NT2/D1 (cell line): ENCODE data around the gene CD79A.
A peak's percentile ranks its signal among the peaks of the same experiment; 100 is the strongest.

Experiments used
- DNase-seq: peaks from one replicate; pipeline ENCODE4 v3.0.0-alpha.2; 2011; ENCODE audit warnings: low read depth, low spot score
- H3K27me3 ChIP-seq: 2 replicates; pipeline ENCODE4 v1.6.0; 2011; ENCODE audit warnings: mild to moderate bottlenecking; ENCODE audit not compliant: insufficient read length, insufficient read depth
- H3K36me3 ChIP-seq: 2 replicates; pipeline ENCODE4 v1.6.1; 2011; ENCODE audit warnings: mild to moderate bottlenecking, low read length, mixed read lengths; ENCODE audit not compliant: insufficient read depth, insufficient read length
- H3K4me1 ChIP-seq: 2 replicates; pipeline ENCODE4 v1.5.1; 2011; ENCODE audit not compliant: insufficient read depth, insufficient read length
- H3K4me3 ChIP-seq: 2 replicates; pipeline ENCODE4 v1.5.1; 2011; ENCODE audit warnings: low read depth; ENCODE audit not compliant: insufficient read length
- H3K9ac ChIP-seq: 2 replicates; pipeline ENCODE4 v1.6.0; 2011; ENCODE audit warnings: low read depth; ENCODE audit not compliant: insufficient read length
- H3K9me3 ChIP-seq: 2 replicates; pipeline ENCODE4 v1.5.1; 2011; ENCODE audit warnings: mild to moderate bottlenecking, low read length; ENCODE audit not compliant: insufficient read depth
- SUZ12 ChIP-seq: IDR thresholded peaks from 2 replicates; pipeline ENCODE4 v1.6.1; 2011; ENCODE audit not compliant: insufficient read length, insufficient read depth; ENCODE audit errors: extremely low read depth
- YY1 ChIP-seq: IDR thresholded peaks from 2 replicates; pipeline ENCODE4 v1.6.1; 2011; ENCODE audit not compliant: insufficient read length, insufficient read depth
- ZNF274 ChIP-seq: IDR thresholded peaks from 2 replicates; pipeline ENCODE4 v1.6.1; 2011; ENCODE audit warnings: mild to moderate bottlenecking, low read depth, low read length

Gene CD79A

GRCh38 chr19:41859213-41859617, 17.9 kb upstream of the CD79A start:
- H3K9ac ChIP-seq: peak overlapping the region; percentile 64
- no peak for TF ChIP-seq YY1
- no peak for TF ChIP-seq ZNF274
- TF ChIP-seq SUZ12: no peak

GRCh38 chr19:41859618-41860418, 17.3 kb upstream of the CD79A start, which contains the start of gene RPS19:
Gene RPS19 (plus strand): TSS chr19:41860255. CDS start chr19:41860775, 520 bp downstream.
- no peaks in the 10 kb centered on the region for H3K9me3 ChIP-seq
- peaks cover 45% of the 10 kb centered on the region for H3K36me3 ChIP-seq
- DNase-seq: peak; percentile 94
- H3K4me3 ChIP-seq: peak within 1 kb of the TSS; percentile 99
- H3K9ac ChIP-seq: peak within 1 kb of the TSS; percentile 100
- peaks cover 10% of the 10 kb centered on the region for H3K4me1 ChIP-seq
- no peaks in the 10 kb centered on the region for H3K27me3 ChIP-seq
- TF ChIP-seq ZNF274: no peak
- no peak for TF ChIP-seq YY1
- TF ChIP-seq SUZ12: no peak

More at GRCh38 chr19:41859213-41859617, 17.9 kb upstream of the CD79A start:
- H3K27me3 ChIP-seq: no peaks in the 10 kb centered on the region
- H3K9me3 ChIP-seq: no peaks in the 10 kb centered on the region
- no peak for DNase-seq
- H3K4me1 ChIP-seq: peaks cover 5% of the 10 kb centered on the region
- peaks cover 39% of the 10 kb centered on the region for H3K36me3 ChIP-seq
- H3K4me3 ChIP-seq: no peak overlapping the region

- Histone ChIP-seq H3K36me3 (peaks cover 52% of the 10 kb centered on the region), H3K4me1 (peaks cover 10% of the 10 kb centered on the region), H3K27me3 (no peaks in the 10 kb centered on the region), H3K4me3 (peak overlapping the region; percentile 99), H3K9me3 (no peaks in the 10 kb centered on the region), H3K9ac (peak overlapping the region; percentile 100)
- no peak for DNase-seq
- TF ChIP-seq ZNF274: no peak
- TF ChIP-seq SUZ12: no peak
- no peak for TF ChIP-seq YY1
These were observed 16.5 kb upstream of the CD79A start for GRCh38 chr19:41860419-41861115.

- no peak for DNase-seq
- no peaks in the 10 kb centered on the region for H3K9me3 ChIP-seq
- H3K36me3 ChIP-seq: peaks cover 55% of the 10 kb centered on the region
- TF ChIP-seq SUZ12 (no peak), ZNF274 (no peak)
- H3K27me3 ChIP-seq: no peaks in the 10 kb centered on the region
- H3K4me3 ChIP-seq: peak overlapping the region; percentile 99
- H3K9ac ChIP-seq: peak overlapping the region; percentile 100
- peaks cover 10% of the 10 kb centered on the region for H3K4me1 ChIP-seq
These were observed 15.8 kb upstream of the CD79A start for GRCh38 chr19:41861116-41861768.

DNA sequence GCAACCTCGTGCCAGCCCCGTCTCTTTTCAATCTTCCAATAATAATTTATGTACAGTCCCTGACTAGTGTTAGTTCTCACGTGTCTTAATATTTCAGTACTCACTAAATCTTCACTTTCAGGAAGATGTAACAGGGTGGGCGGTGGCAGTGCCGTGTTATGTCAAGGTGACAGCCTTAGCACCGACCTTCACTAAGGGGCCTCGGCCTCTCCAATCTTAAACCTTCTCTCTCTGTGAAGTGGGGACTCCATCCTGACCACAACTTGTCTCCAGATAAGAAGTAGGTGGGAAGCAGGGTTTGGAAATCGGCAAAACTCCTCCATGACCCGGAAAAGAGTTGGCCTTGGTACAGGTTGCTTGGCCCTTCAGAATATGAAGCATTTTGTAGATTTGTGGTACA, 15.2 kb upstream of the CD79A start:
- peaks cover 59% of the 10 kb centered on the region for H3K36me3 ChIP-seq
- no peak for TF ChIP-seq ZNF274
- TF ChIP-seq YY1: no peak
- TF ChIP-seq SUZ12: no peak
- DNase-seq: no peak
- no peaks in the 10 kb centered on the region for H3K27me3 ChIP-seq
- H3K4me3 ChIP-seq: peak overlapping the region; percentile 99
- H3K9ac ChIP-seq: peak overlapping the region; percentile 100
- no peaks in the 10 kb centered on the region for H3K9me3 ChIP-seq
- H3K4me1 ChIP-seq: peaks cover 10% of the 10 kb centered on the region

DNA sequence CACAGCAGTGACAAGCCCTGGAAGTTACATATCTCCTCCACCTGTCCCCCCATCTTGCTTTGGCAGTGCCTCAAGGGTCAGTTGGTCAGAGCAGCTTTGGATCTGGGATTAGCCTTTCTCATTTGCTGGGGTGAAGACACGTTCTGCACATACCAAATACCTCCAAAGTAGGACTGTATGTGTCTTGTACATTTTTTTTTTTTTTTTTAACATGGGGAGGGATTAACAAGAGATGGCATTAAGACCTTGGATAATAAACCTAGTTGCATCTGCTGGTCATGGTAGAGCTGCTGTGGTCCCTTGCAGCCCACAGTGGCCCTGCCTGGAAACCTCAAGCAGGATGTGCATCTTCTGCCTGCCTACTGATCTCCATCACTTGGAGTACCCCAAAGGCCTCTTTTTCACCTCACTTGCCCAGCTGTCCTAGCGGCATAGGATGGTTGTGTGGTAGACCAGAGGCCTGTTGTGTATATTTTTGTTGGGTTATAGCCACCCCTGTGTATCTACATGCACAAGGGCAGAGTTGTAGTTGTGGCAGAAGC, 14.6 kb upstream of the CD79A start:
- DNase-seq: no peak
- TF ChIP-seq SUZ12 (no peak), ZNF274 (no peak), YY1 (no peak)
- Histone ChIP-seq H3K36me3 (peaks cover 65% of the 10 kb centered on the region), H3K4me1 (peaks cover 10% of the 10 kb centered on the region), H3K9me3 (no peaks in the 10 kb centered on the region), H3K4me3 (peak overlapping the region; percentile 99), H3K9ac (peak overlapping the region; percentile 100), H3K27me3 (no peaks in the 10 kb centered on the region)
